GM21576 (cell line): ENCODE data around the gene IL20.
A peak's percentile ranks its signal among the peaks of the same experiment; 100 is the strongest.

Experiments used
- ATAC-seq: cut with Tn5 transposase; IDR thresholded peaks from one replicate; pipeline ENCODE4 v1.9.1; 2021; ENCODE audit warnings: mild to moderate bottlenecking, moderate library complexity; ENCODE audit not compliant: unreplicated experiment

IL20 gene

GRCh38 chr1:206898915-206899431, 33.5 kb downstream of the IL20 start:
- ATAC-seq, result no peak

GRCh38 chr1:206899717-206900116, 34.3 kb downstream of the IL20 start:
- no peak for ATAC-seq

GRCh38 chr1:206900149-206900548, 34.7 kb downstream of the IL20 start:
- ATAC-seq, result no peak

GRCh38 chr1:206901944-206902343, 36.5 kb downstream of the IL20 start:
- ATAC-seq, result no peak

DNA sequence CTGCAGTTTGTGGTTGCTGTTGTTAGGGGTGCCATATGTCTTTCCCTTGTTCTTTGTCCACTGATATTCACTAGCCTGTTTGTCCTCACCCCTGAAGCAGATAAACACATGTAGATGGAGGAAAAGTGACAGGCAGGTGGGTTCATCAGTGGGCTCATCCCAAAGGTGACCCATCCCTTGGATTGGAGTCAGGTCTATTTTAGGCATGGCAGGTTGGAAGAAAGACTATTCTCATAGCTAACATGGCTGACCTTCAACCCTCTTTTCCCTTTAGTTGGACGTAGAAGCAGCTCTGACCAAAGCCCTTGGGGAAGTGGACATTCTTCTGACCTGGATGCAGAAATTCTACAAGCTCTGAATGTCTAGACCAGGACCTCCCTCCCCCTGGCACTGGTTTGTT, 37.3 kb downstream of the IL20 start:
- ATAC-seq, result no peak

DNA sequence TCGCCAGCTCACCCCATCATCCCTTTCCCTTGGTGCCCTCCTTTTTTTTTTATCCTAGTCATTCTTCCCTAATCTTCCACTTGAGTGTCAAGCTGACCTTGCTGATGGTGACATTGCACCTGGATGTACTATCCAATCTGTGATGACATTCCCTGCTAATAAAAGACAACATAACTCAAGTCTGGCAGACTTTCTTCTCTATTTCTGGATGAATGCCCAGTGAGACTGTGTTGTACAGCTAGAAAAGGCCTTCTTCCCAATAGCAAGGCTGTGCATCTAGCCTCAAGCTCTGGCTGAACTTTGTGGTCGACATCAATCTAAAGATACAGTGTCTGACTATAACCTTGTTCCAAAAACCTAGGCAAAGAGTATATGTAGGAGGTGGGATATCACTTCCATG, 38.3 kb downstream of the IL20 start:
- no peak for ATAC-seq

GRCh38 chr1:206904423-206905142, 39.2 kb downstream of the IL20 start:
- ATAC-seq, result no peak

GRCh38 chr1:206905295-206906164, 40.1 kb downstream of the IL20 start:
- ATAC-seq, result no peak

- no peak for ATAC-seq
Measured at GRCh38 chr1:206907304-206907991, 42.0 kb downstream of the IL20 start.

- no peak for ATAC-seq
Measured at GRCh38 chr1:206908038-206908437, 42.6 kb downstream of the IL20 start.

GRCh38 chr1:206909161-206909882, 43.9 kb downstream of the IL20 start:
- no peak for ATAC-seq

- no peak for ATAC-seq
Measured at GRCh38 chr1:206909883-206910318, 44.5 kb downstream of the IL20 start.

DNA sequence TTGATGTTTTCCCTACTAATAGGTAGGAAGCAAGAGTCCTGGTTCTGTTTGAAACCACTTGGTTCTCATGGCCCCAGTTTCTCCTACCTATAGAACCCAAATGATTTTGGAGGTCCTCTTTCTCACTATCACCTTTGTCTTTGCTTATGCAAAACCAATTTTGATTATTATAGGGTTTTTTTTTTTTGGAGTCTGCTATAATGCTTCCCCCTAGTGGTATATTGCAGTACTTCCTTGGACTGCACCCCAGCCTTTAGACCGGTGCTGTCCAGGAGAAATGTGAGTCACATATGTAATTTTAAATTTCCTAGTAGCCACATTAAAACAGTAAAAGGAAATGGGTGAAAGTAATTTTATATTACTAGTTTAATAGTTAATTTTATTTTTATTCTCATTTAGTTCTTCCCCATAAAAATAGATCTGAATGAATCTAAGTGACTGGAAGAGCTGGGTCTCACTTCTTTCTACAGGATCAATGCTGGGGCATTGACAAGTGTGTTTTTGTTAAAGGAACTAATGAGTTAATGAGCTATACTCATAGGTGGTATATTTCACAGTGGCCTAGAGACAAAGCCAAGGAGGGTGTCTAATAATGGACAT, 45.7 kb downstream of the IL20 start:
- ATAC-seq, result no peak

GRCh38 chr1:206912445-206913095, 47.1 kb downstream of the IL20 start:
- peak; percentile 44 for ATAC-seq

GRCh38 chr1:206913766-206914537, 48.5 kb downstream of the IL20 start:
- no peak for ATAC-seq

DNA sequence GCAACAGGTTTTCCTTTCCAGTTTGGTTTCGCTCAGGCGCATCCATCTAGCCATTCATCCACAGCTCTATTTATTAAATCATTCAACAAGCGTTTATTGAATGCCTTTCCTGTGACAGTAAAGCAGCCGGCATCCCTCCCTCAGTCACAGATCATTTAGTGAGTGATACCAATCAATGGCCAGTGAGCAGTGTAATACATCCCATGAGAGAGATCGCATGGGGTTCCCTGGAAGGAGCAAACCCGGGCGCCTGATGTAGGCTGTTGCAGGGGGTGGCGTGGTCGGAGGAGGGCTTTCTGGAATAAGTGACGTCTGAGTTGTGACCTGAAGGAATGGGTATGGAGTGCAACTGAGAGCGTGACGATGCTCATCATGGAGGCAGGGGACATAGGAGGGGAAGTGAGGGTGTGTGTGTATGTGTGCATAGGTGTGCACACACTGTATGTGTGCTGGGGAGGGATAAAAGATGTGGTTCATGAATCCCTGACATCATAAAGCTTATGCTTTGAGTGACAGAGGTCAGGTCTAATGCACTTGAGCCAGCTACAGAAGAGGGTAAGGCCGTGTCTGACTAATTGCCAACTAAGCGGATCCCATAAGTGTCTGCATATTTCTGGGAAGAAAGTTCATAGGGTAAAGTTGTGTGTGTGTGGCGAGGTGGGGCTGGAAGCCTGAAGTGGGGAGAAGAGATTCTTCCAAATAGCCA, 49.8 kb downstream of the IL20 start:
- ATAC-seq, result no peak

DNA sequence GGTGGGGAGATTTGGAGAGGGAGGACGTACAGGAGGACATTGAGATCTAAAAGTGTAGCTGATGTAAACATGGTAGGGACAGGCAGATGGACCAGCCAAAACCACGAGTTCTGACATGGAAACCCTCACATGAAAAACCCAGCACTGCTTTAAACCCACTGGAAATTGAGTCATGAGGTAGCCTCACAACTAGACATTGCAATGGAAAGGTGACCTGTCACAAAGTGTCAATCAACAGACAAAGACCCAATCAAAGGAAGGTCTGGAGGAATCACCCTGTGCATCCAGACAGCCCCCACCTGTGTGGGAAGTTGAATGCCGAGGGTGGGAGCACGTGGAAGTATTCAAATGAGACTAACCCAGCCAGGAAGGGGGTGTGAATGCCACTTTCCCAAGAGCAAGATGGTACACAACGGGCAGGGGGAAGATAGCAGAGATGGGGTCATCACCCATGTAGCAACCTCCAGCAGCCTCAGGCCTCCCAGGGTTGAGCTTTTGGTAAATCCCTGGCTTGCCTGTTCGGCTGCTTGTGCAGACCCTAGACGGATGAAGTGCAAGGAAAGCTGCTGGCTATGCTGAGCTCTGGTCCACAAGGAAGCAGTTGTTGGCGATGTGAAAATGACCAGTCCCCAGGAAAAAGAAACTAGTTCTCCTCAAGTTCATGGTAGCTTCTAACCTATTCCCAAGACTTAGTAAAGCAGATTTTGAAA, 50.7 kb downstream of the IL20 start:
- ATAC-seq, result no peak

DNA sequence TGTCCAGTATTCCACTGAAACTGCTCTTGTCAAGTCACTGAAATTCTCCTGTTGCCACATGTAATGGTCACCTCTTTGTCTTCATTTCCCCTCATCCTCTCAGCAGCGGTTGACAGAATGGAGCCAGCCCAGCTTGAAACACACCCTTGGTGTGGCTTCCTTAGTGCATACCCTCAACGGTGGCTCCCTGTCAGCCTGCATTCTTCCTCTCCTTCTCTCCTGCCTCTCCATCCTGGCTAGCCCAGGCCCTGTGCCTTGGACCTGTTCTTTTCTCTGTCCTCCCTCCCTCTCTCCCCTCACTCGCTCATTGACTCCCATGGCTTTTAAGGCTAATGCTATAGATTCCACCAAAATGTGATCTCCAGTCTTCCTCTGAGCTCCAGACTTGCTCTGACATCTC, 52.7 kb downstream of the IL20 start:
- no peak for ATAC-seq
